Measurements from ENCODE around the gene NOL7.

GRCh38 chr6:13611715-13612114 is 3.4 kb upstream of the NOL7 start:
- TF ChIP-seq POLR2A (IDR thresholded peaks at IDR 0.05): no peak
- TF ChIP-seq CTCF (IDR thresholded peaks at IDR 0.05): no peak
